Natural killer cell (primary cell): ENCODE data around the gene BRF1. TPM values are rescaled to one million over a fixed set of nuclear protein-coding genes. Genes with fewer than 3 reads are reported as not detected.

Source experiments
- ATAC-seq, 3 donors: fragments of 150-1000 bp in 2 of 3; fragments of 200-7000 bp in 1 of 3; cut with Tn5 transposase; 1 replicate in 1 of 3; 2 replicates in 2 of 3; pipeline ENCODE4 v1.10.0; 2021; ENCODE audit warnings: mild to moderate bottlenecking in 2 of 3, moderate library complexity in 2 of 3
- DNase-seq, 2 donors: peaks; one replicate each; pipeline versions ENCODE4 v3.0.0 to v3.0.0-alpha.2; 2013 to 2021; ENCODE audit warnings: mixed read lengths in 1 of 2
- H3K27ac ChIP-seq: one replicate; pipeline ENCODE4 v1.5.1; 2013; ENCODE audit warnings: mild to moderate bottlenecking, low read length
- H3K27me3 ChIP-seq: one replicate; pipeline ENCODE4 v1.6.1; 2013; ENCODE audit warnings: low read length; ENCODE audit not compliant: control insufficient read depth, insufficient read depth
- H3K36me3 ChIP-seq: one replicate; pipeline ENCODE4 v1.6.1; 2013; ENCODE audit warnings: low read length; ENCODE audit not compliant: control insufficient read depth, insufficient read depth
- H3K4me1 ChIP-seq: one replicate; pipeline ENCODE4 v1.6.1; 2013; ENCODE audit warnings: low read length; ENCODE audit not compliant: control insufficient read depth, insufficient read depth
- H3K4me3 ChIP-seq: one replicate; pipeline ENCODE4 v1.5.1; 2013; ENCODE audit warnings: low read length
- H3K9me3 ChIP-seq: one replicate; pipeline ENCODE4 v1.6.1; 2013; ENCODE audit warnings: low read length; ENCODE audit not compliant: control insufficient read depth, insufficient read depth
- H3K27ac Mint-ChIP-seq, 2 donors: one replicate each; pipeline ENCODE4 v1.8.0; 2022; ENCODE audit warnings: mild to moderate bottlenecking in 2 of 2, mixed read lengths in 2 of 2, moderate library complexity in 1 of 2
- H3K27me3 Mint-ChIP-seq, 2 donors: one replicate each; pipeline ENCODE4 v1.8.0; 2022; ENCODE audit warnings: low read depth in 2 of 2, mixed read lengths in 2 of 2
- H3K36me3 Mint-ChIP-seq: one replicate; pipeline ENCODE4 v1.8.0; 2022; ENCODE audit warnings: mixed read lengths
- H3K4me1 Mint-ChIP-seq, 2 donors: one replicate each; pipeline ENCODE4 v1.8.0; 2022; ENCODE audit warnings: mixed read lengths in 2 of 2
- H3K4me3 Mint-ChIP-seq: one replicate; pipeline ENCODE4 v1.8.0; 2022; ENCODE audit warnings: mild to moderate bottlenecking, moderate library complexity, mixed read lengths
- H3K9me3 Mint-ChIP-seq, 2 donors: one replicate each; pipeline ENCODE4 v1.8.0; 2022; ENCODE audit warnings: mixed read lengths in 2 of 2
- CTCF ChIP-seq: fragments of 200-600 bp; IDR thresholded peaks from one replicate; pipeline ENCODE4 v1.8.0; 2022; ENCODE audit warnings: antibody characterized with exemption
- WGBS: methylation state at CpG from one replicate; pipeline ENCODE4 v1.1.7; 2013; ENCODE audit warnings: missing lambda C conversion rate; ENCODE audit not compliant: insufficient coverage; 5-methylcytosine and 5-hydroxymethylcytosine counted together
- intact Hi-C: fragments of 100-400 bp; cut with micrococcal nuclease; formaldehyde crosslinking; loops from one replicate; pipeline ENCODE4 v1.14.2; 2022
- total RNA-seq, 4 donors: library from RNA; stranded (reverse); fragments of 120-200 nt in 1 of 4; gene quantifications; one replicate each; pipeline versions ENCODE4 v1.2.3 to v1.2.4, GENCODE V29; 2013 to 2022

Gene BRF1
- total RNA-seq, 3 donors from 2014 or later (not counting 1 experiment from before 2014, with no cell fraction given) = 82.4 to 92.7 (median 87.4) TPM

- intact Hi-C loops = loop anchor here (10.0 kb wide), 1 partner anchor 55 kb away; no protein-coding TSS in a partner anchor
- peaks cover 19 to 20% of the 10 kb centered on the region in 2 donors for H3K4me1 Mint-ChIP-seq
- no peak for TF ChIP-seq CTCF
Measured at GRCh38 chr14:105309371-105309770, 8.6 kb upstream of the BRF1 start.

GRCh38 chr14:105307052-105307727, 6.4 kb upstream of the BRF1 start:
- H3K27ac ChIP-seq = no peak overlapping the region
- Mint-ChIP-seq H3K9me3 (no peaks in the 10 kb centered on the region), H3K27ac (no peak overlapping the region), H3K36me3 (no peaks in the 10 kb centered on the region), H3K27me3 (no peaks in the 10 kb centered on the region), H3K4me3 (no peak overlapping the region), H3K4me1 (peaks cover 13 to 15% of the 10 kb centered on the region in 2 donors)
- peaks cover 14% of the 10 kb centered on the region for H3K4me1 ChIP-seq
- TF ChIP-seq CTCF = no peak
- H3K27me3 ChIP-seq = no peaks in the 10 kb centered on the region
- H3K36me3 ChIP-seq = no peaks in the 10 kb centered on the region
- no peak for DNase-seq
- ATAC-seq = no peak
- H3K4me3 ChIP-seq = no peak overlapping the region
- intact Hi-C loops = loop anchor here (10.0 kb wide), 1 partner anchor 52 kb away; no protein-coding TSS in a partner anchor
- 90% methylated on average over 4 of the region's 4 CpGs for WGBS
- H3K9me3 ChIP-seq = no peaks in the 10 kb centered on the region

More at GRCh38 chr14:105309371-105309770, 8.6 kb upstream of the BRF1 start:
- H3K27me3 ChIP-seq = no peaks in the 10 kb centered on the region
- Mint-ChIP-seq H3K27me3 (no peaks in the 10 kb centered on the region), H3K9me3 (no peaks in the 10 kb centered on the region), H3K4me3 (no peak overlapping the region), H3K36me3 (no peaks in the 10 kb centered on the region), H3K27ac (no peak overlapping the region)
- H3K27ac ChIP-seq = no peak overlapping the region
- no peak overlapping the region for H3K4me3 ChIP-seq
- no peaks in the 10 kb centered on the region for H3K9me3 ChIP-seq
- DNase-seq = no peak
- peaks cover 23% of the 10 kb centered on the region for H3K4me1 ChIP-seq
- 93% methylated on average over 8 of the region's 8 CpGs for WGBS
- no peaks in the 10 kb centered on the region for H3K36me3 ChIP-seq
- no peak for ATAC-seq

- TF ChIP-seq CTCF = no peak
- peak overlapping the region; percentile 74 to 80 for H3K27ac Mint-ChIP-seq
Measured at GRCh38 chr14:105305791-105306190, 5.0 kb upstream of the BRF1 start.

More at GRCh38 chr14:105305791-105306190, 5.0 kb upstream of the BRF1 start:
- Mint-ChIP-seq H3K4me3 (no peak overlapping the region), H3K9me3 (no peaks in the 10 kb centered on the region), H3K4me1 (peaks cover 18 to 20% of the 10 kb centered on the region in 2 donors), H3K36me3 (no peaks in the 10 kb centered on the region), H3K27me3 (no peaks in the 10 kb centered on the region)
- intact Hi-C loops = loop anchor here (10.0 kb wide), 1 partner anchor 51 kb away; no protein-coding TSS in a partner anchor
- H3K36me3 ChIP-seq = no peaks in the 10 kb centered on the region
- 90% methylated on average over 9 of the region's 9 CpGs for WGBS
- no peaks in the 10 kb centered on the region for H3K27me3 ChIP-seq
- no peaks in the 10 kb centered on the region for H3K9me3 ChIP-seq
- H3K27ac ChIP-seq = no peak overlapping the region
- H3K4me1 ChIP-seq = peaks cover 19% of the 10 kb centered on the region
- ATAC-seq (no peak), DNase-seq (no peak)
- H3K4me3 ChIP-seq = no peak overlapping the region
